Skin of body (tissue), 2 donors: Measurements from ENCODE around the gene TUBB2B. TPM values are rescaled to one million over a fixed set of nuclear protein-coding genes. Genes with fewer than 3 reads are reported as not detected.
A peak's percentile ranks its signal among the peaks of the same experiment; 100 is the strongest.
"Not testable (repeated sequence)": the region's sequence is repeated elsewhere in the genome, so short reads cannot be mapped to it uniquely, and the experiment has no call there.

ENCODE experiments used
- DNase-seq: peaks from one replicate; lab custom pipeline; 2025; lab: John Stamatoyannopoulos, UW
- total RNA-seq: library from RNA; depleted of rRNA; stranded (reverse); fragments of >200 nt; gene quantifications from one replicate; pipeline ENCODE4 v1.2.3, GENCODE V29; 2014

Gene TUBB2B
- total RNA-seq, 1 donor from 2014 or later, result 17.8 TPM

DNA sequence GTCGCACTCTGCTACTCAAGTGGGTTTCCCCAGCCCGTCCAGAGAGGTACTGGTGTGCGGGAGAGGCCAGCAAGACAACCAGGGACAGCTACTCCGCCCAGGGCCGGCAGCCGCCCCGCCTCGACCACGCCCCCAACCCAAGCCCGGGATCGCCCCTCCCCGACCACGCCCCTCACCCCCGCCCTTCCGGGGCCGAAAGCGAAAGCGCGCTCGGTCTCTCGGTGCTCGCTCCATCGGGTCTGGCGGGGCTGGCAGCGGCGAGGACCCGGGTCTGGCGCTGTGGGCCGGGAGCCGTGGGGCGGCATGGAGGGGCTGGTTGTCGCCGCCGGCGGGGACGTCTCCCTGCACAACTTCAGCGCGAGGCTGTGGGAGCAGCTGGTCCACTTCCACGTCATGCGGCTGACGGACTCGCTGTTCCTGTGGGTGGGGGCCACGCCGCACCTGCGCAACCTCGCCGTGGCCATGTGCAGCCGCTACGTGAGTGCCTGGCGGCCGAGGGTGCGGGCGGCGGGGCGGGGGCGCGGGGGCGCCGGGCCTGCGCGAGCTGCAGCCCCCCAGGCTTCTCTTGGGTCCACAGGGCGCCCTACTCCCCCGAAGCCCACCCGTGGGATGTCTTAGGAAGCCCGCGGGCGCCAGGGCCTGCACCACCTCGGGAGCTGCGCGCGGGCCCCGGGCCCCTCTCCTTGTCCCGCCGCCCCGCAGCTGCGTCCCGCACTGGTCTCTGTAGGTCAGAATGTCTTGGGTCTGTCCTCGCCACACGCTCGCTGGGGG, 31.5 kb upstream of the TUBB2B start, which contains the start of gene PSMG4:
PSMG4 (plus strand) TSS at position 228 of the 771 bp plus-strand sequence; CDS start at position 304, 76 bp downstream.
- peak; percentile 88 for DNase-seq

DNA sequence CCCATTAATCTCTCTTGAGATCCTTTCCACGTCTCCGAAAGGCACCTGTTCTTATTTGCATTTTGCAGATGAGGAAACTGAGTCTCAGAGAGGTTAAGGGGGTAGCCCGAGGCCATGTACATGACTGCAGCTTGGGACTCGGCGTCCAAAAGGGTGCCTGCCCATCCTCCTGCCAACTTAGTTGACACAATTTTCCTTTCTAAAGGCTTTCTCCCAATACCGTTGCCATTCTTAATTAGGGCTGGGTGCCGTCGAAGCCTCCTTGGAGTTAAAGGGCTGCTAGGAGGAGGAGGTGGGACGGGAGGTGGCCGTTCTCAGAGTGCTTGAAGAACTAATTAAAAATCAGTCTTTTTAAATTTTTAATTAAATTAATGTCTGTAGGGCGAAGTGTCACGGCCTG, 30.7 kb upstream of the TUBB2B start:
- DNase-seq, result no peak

DNA sequence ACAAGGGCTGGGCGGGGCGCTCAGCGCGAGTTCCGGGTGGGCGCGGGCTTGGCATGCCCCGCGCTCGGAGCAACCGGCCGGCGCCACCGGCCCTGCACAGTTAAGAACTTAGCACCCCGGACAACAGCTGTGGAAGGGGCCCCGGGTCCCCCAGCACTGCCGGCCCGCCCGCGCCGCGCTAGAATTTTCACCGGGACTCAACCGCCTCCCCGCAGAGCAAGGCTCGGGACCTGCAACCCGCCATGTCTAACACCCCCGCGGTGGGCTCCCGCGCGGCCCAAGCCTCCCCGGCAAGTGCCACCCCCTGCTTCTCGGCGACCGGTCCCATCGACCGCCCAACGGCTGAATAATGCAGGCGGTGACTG, 26.1 kb upstream of the TUBB2B start:
- no peak for DNase-seq

GRCh38 chr6:3252861-3253596, 25.6 kb upstream of the TUBB2B start:
- no peak for DNase-seq

DNA sequence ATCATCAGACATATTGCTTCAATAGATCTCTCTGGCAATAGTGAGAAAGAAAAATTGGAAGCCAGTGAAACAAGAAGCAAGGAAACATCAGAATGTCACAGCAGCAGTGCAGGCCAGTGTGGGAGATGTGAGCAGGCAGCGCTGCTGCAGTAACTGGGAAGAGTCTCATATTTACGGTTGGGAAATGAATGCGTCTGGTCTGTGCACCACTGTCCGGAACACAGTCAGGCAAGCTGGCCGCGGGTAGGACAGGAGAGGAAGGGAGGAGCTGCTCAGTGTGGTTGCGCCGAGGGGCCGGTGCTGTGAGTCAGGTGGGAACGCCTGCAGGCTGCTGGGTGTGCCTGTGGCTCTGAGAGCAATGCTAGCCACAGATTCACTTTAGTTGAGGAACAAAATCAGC, 24.9 kb upstream of the TUBB2B start:
- no peak for DNase-seq

DNA sequence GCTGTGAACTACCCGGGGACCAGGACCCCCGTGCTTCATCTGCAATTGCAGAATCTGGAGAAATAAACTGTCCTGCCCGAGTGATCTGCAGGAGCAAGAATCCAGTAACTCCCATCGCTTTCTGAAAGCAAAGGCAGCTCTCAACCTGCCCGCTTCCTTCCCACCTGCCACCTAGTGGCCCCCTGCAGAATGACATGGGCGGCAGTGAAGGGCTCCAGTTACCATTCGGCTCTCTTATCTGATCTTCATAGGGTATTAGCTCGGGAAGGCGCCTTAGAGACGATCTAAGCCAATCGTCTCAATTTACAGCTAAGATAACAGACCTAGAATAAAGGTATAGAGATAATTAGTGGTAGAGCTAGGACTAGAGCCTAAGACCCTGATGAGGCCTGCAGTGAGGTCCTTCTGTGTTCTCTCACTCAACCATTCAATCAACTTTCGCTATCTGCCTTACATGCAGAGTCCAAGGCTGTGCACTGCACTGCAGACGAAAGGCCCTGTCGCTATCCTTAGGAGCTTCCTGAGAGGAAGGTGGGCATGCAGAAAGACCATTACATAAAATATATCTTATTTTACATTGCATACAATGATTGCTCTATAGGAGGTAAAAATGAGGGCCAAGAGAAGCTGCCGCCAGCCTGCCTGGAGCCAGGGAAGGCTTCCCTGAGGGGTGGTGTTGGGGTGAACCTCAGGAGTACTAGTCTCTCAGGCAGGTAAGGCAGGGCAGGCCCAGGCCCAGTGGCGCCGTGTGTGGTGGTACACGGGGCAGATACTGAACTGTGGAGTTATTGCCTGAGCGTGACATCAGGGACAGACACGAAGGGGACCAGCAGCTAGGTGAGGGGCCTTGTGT, 24.2 kb upstream of the TUBB2B start:
- peak; percentile 73 for DNase-seq

DNA sequence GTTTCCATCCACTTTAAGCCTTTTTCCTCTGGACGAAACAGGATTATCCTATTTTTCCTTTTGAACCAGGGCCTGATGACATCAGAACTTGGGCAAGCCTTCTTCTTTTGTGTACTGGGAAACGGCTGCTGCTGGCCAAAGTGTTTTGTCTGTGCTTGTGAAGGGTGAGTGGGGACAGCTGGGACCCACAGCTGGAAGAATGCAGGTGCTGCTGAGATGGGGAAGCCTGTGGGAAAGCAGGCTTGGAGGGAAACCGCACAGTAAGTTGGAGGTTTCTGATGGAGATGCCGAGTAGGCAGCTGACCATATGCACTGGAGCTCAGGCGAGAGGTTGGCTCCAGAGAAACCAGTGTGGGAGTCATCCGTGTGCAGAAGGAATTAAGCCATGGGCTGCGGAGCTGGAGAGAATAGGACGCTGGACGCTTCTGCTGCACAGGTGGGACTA, 22.8 kb upstream of the TUBB2B start:
- peak; percentile 28 for DNase-seq

GRCh38 chr6:3249821-3250220, 22.4 kb upstream of the TUBB2B start:
- no peak for DNase-seq

DNA sequence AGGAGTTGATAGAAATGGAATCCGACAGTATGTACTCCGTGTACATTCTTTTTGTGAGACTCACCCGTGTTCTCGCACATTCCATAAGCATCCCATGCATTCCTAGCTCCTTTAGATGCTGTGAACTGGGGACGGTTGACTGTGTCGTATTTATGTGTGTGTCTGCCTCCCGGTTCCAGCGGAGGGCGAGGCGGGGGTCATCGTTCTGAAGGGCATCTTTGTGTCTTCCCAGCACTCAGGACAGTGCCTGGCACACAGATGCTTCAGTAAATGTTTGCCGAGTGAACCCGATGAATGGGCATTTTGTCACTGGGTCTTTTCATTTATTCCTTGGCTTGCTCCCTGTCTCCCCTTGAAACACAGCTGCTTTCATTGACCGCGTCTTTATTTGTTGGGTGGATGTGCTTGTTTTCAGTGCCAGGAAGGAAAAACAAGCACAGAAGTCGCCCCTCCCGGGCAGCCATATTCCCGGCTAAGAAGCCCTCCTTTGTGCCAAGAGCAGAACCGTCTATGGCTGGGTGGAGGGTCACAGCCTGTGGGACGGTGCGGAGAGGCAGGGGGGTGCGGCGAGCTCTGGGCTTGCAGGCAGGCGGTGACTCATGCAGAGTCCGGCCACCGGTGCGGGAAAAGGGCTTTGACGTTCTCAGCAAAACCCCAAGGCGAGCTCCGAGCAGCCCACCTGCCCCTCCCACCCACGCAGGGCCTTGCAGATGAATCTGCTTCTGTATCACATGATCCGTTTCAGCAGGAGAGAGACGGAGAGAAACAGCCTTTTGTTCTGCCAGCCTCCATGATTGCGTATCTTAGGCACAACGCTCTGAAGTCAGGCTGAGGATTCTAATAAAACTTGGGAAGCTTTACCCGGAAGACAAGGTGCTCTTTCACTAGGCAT, 20.0 kb upstream of the TUBB2B start:
- DNase-seq, result peak; percentile 58

DNA sequence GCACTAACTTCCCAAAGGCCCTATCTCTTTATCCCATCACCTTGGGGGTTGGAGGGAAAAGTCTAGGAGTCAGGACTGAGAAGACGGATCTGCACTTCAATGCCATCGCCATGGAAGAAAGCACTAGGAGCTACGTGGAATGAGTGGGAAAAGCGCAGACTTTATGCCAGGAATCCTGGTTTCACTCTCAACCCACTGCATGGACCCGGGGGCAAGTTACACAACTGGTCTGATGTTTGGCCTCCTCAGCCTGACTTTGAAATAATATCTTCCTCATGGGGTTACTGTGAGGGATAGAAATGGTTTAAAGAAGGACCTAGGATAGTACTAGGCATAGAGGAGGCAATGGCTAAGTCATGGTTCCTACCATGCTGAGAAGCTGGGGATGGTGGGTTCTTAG, 17.8 kb upstream of the TUBB2B start:
- DNase-seq, result no peak

DNA sequence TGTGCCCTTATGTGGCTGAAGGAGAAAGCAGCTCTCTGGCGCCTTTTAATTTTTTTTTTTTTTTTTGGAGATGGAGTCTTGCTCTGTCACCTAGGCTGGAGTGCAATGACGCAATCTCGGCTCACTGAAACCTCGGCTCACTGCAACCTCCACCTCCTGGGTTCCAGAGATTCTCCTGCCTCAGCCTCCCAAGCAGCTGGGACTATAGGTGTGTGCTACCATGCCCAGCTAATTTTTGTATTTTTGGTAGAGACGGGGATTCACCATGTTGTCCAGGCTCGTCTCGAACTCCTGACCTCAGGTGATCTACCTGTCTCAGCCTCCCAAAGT, 17.3 kb upstream of the TUBB2B start:
- not testable (repeated sequence) for DNase-seq

GRCh38 chr6:3244003-3244831, 16.8 kb upstream of the TUBB2B start:
- DNase-seq, result no peak

DNA sequence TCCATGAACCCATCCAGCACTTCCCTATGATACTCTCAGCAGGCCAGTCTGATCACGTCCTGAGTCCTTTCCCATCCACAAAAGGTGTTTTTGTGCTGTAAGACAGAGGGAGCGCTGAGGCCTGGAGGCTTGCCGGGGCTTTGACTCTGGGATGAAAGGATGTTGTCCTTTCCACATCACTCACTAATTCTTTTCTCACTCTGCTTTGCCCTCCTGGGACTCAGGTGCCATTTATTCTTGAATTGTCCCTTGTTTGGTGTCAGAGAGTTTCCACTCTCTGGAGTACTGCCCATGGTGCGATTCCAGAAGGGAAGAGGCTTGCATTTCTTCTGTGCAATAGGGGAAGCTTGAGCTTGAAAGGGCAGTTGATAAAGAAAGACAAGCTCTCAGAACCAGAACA, 15.3 kb upstream of the TUBB2B start:
- no peak for DNase-seq

GRCh38 chr6:3241745-3242144, 14.3 kb upstream of the TUBB2B start:
- DNase-seq, result not testable (repeated sequence)

DNA sequence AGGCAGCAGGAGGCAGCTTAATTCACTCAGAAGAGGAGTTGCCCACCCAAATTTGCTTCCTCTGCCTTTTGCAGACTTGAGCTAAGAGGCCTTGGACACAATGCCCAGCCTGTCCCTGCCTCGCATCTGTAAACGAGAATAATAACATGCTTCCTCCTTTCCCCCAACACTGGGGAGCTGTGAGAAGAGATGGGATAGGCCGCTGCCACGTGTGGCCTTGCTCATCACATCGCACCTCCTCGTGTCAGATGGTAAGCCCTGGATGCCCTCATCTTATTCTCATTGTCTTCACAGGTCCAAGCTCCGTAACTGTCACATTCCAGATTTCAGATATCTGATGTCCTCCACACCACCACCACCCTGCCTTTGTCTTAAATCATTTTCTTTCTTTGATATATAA, 13.1 kb upstream of the TUBB2B start:
- DNase-seq, result no peak

GRCh38 chr6:3239110-3239830, 11.8 kb upstream of the TUBB2B start:
- DNase-seq, result no peak

- DNase-seq, result peak; percentile 38
These were observed 10.6 kb upstream of the TUBB2B start for GRCh38 chr6:3237761-3238662.

DNA sequence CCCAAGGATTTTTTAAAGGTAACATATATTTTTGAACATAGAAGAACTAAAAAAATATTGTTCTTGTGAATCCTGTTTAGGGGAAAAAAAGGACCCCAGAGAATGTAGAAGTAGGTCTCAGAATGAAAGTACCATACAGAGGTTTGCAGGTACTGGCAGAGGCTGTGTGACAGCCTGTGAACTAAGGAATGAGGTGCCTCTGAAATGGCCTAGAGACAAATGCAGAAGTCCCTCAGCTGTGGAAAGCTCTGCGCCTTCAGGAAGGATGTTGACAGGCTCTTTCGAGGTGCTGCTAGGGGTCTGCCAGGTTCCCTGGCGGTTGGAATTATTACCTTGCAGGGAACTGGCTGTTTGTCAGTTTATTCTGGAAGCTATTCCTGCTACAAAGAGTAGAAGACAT, 8.6 kb upstream of the TUBB2B start:
- no peak for DNase-seq
